Breast epithelium (tissue), 4 donors: ENCODE results near the gene PDYN. TPM values are rescaled to one million over a fixed set of nuclear protein-coding genes. Genes with fewer than 3 reads are reported as not detected.
A peak's percentile ranks its signal among the peaks of the same experiment; 100 is the strongest.

ENCODE experiments used
- DNase-seq, 2 donors: peaks; one replicate each; pipeline ENCODE4 v3.0.0-alpha.2; 2019; ENCODE audit warnings: low spot score in 2 of 2
- H3K27ac ChIP-seq, 2 donors: fragments of 200-600 bp; sonication (generic) in 1 of 2; one replicate each; pipeline ENCODE4 v1.5.1; 2016 to 2019; ENCODE audit warnings: mild to moderate bottlenecking in 1 of 2
- H3K27me3 ChIP-seq, 2 donors: fragments of 200-600 bp; sonication (generic) in 1 of 2; one replicate each; pipeline versions ENCODE4 v1.5.1 to v1.6.0; 2017 to 2019; ENCODE audit warnings: control low read depth in 1 of 2, mild to moderate bottlenecking in 1 of 2
- H3K36me3 ChIP-seq: fragments of 200-600 bp; one replicate; pipeline ENCODE4 v1.5.1; 2019
- H3K4me1 ChIP-seq, 2 donors: fragments of 200-600 bp; sonication (generic); one replicate each; pipeline ENCODE4 v1.5.1; 2016 to 2019; ENCODE audit warnings: control low read depth in 1 of 2
- H3K4me3 ChIP-seq, 3 donors: fragments of 200-600 bp; sonication (generic); 1 replicate in 2 of 3; 2 replicates in 1 of 3; pipeline ENCODE4 v1.5.1; 2016 to 2019; ENCODE audit warnings: mild to moderate bottlenecking in 3 of 3, moderate library complexity in 2 of 3
- H3K9me3 ChIP-seq, 2 donors: fragments of 200-600 bp; sonication (generic) in 1 of 2; one replicate each; pipeline ENCODE4 v1.5.1; 2016 to 2019; ENCODE audit warnings: control low read depth in 1 of 2
- CTCF ChIP-seq, 3 donors: fragments of 450-650 bp; IDR thresholded peaks; one replicate each; pipeline ENCODE4 v1.5.1; 2016 to 2017; ENCODE audit warnings: antibody characterized with exemption in 3 of 3, mild to moderate bottlenecking in 3 of 3, moderate library complexity in 3 of 3
- POLR2A ChIP-seq: fragments of 450-650 bp; IDR thresholded peaks from one replicate; pipeline ENCODE4 v1.6.1; 2016; ENCODE audit warnings: antibody characterized with exemption, mild to moderate bottlenecking, moderate library complexity
- POLR2AphosphoS5 ChIP-seq, 3 donors: sonication (generic); formaldehyde crosslinking; IDR thresholded peaks; one replicate each; pipeline ENCODE4 v1.6.1; 2017; ENCODE audit warnings: antibody characterized with exemption in 3 of 3
- intact Hi-C: fragments of 100-400 bp; cut with DNase I; formaldehyde crosslinking; loops from one replicate; pipeline ENCODE4 v1.15.1; 2023; ENCODE audit warnings: low total_unique reads
- total RNA-seq, 3 donors: library from RNA; depleted of rRNA; stranded (reverse); fragments of >200 nt; gene quantifications; one replicate each; pipeline ENCODE4 v1.1.0, GENCODE V29; 2016

Gene PDYN
- total RNA-seq, 3 donors from 2014 or later = not detected

- H3K4me3 ChIP-seq = no peak overlapping the region
- intact Hi-C loops = no loop called here
- DNase-seq = no peak
- no peaks in the 10 kb centered on the region for H3K4me1 ChIP-seq
- H3K9me3 ChIP-seq = no peaks in the 10 kb centered on the region
- TF ChIP-seq POLR2A (no peak), CTCF (IDR thresholded peaks at IDR 0.05) (no peak), POLR2AphosphoS5 (IDR thresholded peaks at IDR 0.05) (no peak)
- H3K27me3 ChIP-seq = peaks cover 0 to 55% of the 10 kb centered on the region in 2 donors
- H3K36me3 ChIP-seq = no peaks in the 10 kb centered on the region
- H3K27ac ChIP-seq = no peak overlapping the region
Observed at GRCh38 chr20:1995531-1996310, 1.9 kb upstream of the PDYN start.

DNA sequence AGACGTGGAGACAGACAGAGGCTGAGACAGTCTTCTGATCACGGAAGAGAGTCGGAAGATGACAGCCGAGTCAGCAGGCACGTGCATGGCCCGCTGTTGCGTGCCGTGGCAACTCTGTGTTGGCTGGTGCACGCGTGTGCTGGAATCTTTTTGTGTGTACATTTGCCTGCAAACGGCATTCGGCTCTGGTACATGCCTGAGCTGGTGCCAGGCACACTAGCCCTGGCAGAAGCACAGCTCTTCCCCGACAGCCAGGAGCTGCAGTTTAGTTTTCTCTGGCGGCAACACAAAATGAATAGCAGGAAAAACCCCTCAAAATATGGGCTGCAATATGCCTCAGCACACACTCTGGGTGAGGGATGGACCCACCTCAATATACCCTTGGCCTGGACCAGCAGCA is 769 bp upstream of the PDYN start:
- no peak for DNase-seq
- H3K27me3 ChIP-seq = peaks cover 0 to 59% of the 10 kb centered on the region in 2 donors
- TF ChIP-seq POLR2AphosphoS5 (IDR thresholded peaks at IDR 0.05) (no peak), CTCF (IDR thresholded peaks at IDR 0.05) (no peak), POLR2A (no peak)
- no peaks in the 10 kb centered on the region for H3K9me3 ChIP-seq
- intact Hi-C loops = no loop called here
- H3K4me1 ChIP-seq = no peaks in the 10 kb centered on the region
- no peaks in the 10 kb centered on the region for H3K36me3 ChIP-seq
- H3K27ac ChIP-seq = no peak overlapping the region
- H3K4me3 ChIP-seq = peak overlapping the region in 2 of 3 donors; percentile 11 to 19

GRCh38 chr20:1992359-1993110 is 1.3 kb downstream of the PDYN start:
- no peaks in the 10 kb centered on the region for H3K4me1 ChIP-seq
- no peak for TF ChIP-seq POLR2A
- no peak for TF ChIP-seq POLR2AphosphoS5 (IDR thresholded peaks at IDR 0.05)
- TF ChIP-seq CTCF (IDR thresholded peaks at IDR 0.05) = no peak
- H3K4me3 ChIP-seq = no peak overlapping the region
- H3K9me3 ChIP-seq = no peaks in the 10 kb centered on the region
- H3K27me3 ChIP-seq = peaks cover 0 to 53% of the 10 kb centered on the region in 2 donors
- no peak overlapping the region for H3K27ac ChIP-seq
- intact Hi-C loops = no loop called here
- DNase-seq = no peak
- H3K36me3 ChIP-seq = no peaks in the 10 kb centered on the region

- Histone ChIP-seq H3K4me3 (no peak overlapping the region), H3K9me3 (no peaks in the 10 kb centered on the region), H3K36me3 (no peaks in the 10 kb centered on the region), H3K4me1 (no peaks in the 10 kb centered on the region), H3K27me3 (peaks cover 0 to 25% of the 10 kb centered on the region in 2 donors), H3K27ac (no peak overlapping the region)
- DNase-seq = no peak
- TF ChIP-seq POLR2AphosphoS5 (IDR thresholded peaks at IDR 0.05) (no peak), CTCF (IDR thresholded peaks at IDR 0.05) (no peak), POLR2A (no peak)
- intact Hi-C loops = no loop called here
Observed at GRCh38 chr20:1987826-1988225, 6.0 kb downstream of the PDYN start.

DNA sequence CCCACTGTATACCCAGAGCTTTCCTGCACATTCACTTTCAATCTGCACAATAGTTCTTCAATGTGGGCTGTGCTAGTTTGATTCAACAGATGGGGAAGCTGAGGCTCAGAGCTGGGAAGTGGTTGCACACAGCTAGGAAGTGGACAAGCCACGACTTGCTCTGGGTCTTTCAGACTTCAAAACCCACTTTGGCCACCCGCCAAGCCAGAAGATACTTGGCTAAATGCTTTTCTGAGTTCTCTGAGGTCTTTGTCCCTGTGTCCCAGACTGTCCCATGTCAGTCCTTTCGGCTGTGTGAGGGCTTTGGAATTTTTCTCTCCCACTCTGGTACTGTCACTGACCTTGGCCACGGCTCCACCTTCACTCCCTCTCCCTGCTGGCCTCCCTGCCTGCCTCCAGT is 10.6 kb downstream of the PDYN start:
- intact Hi-C loops = no loop called here
- H3K27me3 ChIP-seq = peaks cover 0 to 21% of the 10 kb centered on the region in 2 donors
- H3K27ac ChIP-seq = no peak overlapping the region
- no peak overlapping the region for H3K4me3 ChIP-seq
- DNase-seq = no peak
- H3K9me3 ChIP-seq = no peaks in the 10 kb centered on the region
- no peaks in the 10 kb centered on the region for H3K4me1 ChIP-seq
- no peak for TF ChIP-seq POLR2AphosphoS5 (IDR thresholded peaks at IDR 0.05)
- TF ChIP-seq CTCF (IDR thresholded peaks at IDR 0.05) = no peak
- no peak for TF ChIP-seq POLR2A
- H3K36me3 ChIP-seq = no peaks in the 10 kb centered on the region
